Measurements from ENCODE around the gene PCYT1A. TPM values are rescaled to one million over a fixed set of nuclear protein-coding genes. Genes with fewer than 3 reads are reported as not detected.

The PCYT1A gene
- total and polyA plus RNA-seq, 8 donors: 11.8 to 127 (median 38.3) TPM

- Histone ChIP-seq H3K36me3 (no peaks in the 10 kb centered on the region), H3K27ac (peak overlapping the region; percentile 15 to 86 (median 65)), H3K27me3 (no peaks in the 10 kb centered on the region), H3K9me3 (no peaks in the 10 kb centered on the region), H3K4me3 (no peak overlapping the region), H3K4me1 (peaks cover 27 to 52% (median 32%) of the 10 kb centered on the region in 4 donors)
- WGBS, 5 donors: 26 to 61% (median 39%) methylated on average over 7 to 13 of the region's 13 CpGs
- DNase-seq: peak; percentile 71 to 90
- TF ChIP-seq POLR2AphosphoS5 (IDR thresholded peaks at IDR 0.05): peak in 2 of 3 donors; percentile 23 to 49
- TF ChIP-seq POLR2A (IDR thresholded peaks at IDR 0.05): no peak
- intact Hi-C loops (cut with DNase I; ENCODE audit: low total_unique reads): no loop called here
Measured at GRCh38 chr3:196193736-196194541, 93.6 kb downstream of the PCYT1A start.

GRCh38 chr3:196193133-196193735, 94.3 kb downstream of the PCYT1A start:
- intact Hi-C loops (cut with DNase I; ENCODE audit: low total_unique reads): no loop called here
- Histone ChIP-seq H3K9me3 (no peaks in the 10 kb centered on the region), H3K36me3 (no peaks in the 10 kb centered on the region), H3K4me1 (peaks cover 27 to 52% (median 32%) of the 10 kb centered on the region in 4 donors), H3K4me3 (no peak overlapping the region), H3K27me3 (no peaks in the 10 kb centered on the region), H3K27ac (peak overlapping the region; percentile 15 to 86 (median 65))
- no peak for DNase-seq
- TF ChIP-seq POLR2A (IDR thresholded peaks at IDR 0.05): no peak
- TF ChIP-seq CTCF (IDR thresholded peaks at IDR 0.05): no peak
- TF ChIP-seq EP300 (IDR thresholded peaks at IDR 0.05): no peak
- 55 to 65% (median 59%) methylated on average over 15 of the region's 15 CpGs for WGBS, 5 donors

- intact Hi-C loops (cut with DNase I; ENCODE audit: low total_unique reads): no loop called here
- Histone ChIP-seq H3K36me3 (no peaks in the 10 kb centered on the region), H3K27me3 (no peaks in the 10 kb centered on the region), H3K4me1 (peaks cover 27 to 52% (median 32%) of the 10 kb centered on the region in 4 donors), H3K4me3 (no peak overlapping the region), H3K27ac (peak overlapping the region; percentile 33 to 86 (median 65)), H3K9me3 (no peaks in the 10 kb centered on the region)
- peak in 1 of 3 donors; percentile 8 for TF ChIP-seq POLR2AphosphoS5 (IDR thresholded peaks at IDR 0.05)
- TF ChIP-seq CTCF (IDR thresholded peaks at IDR 0.05): no peak
- 30 to 48% (median 37%) methylated on average over 14 of the region's 14 CpGs for WGBS, 5 donors
- DNase-seq: peak; percentile 39 to 72
Measured at GRCh38 chr3:196192524-196193051, 94.9 kb downstream of the PCYT1A start.

GRCh38 chr3:196192036-196192523, 95.4 kb downstream of the PCYT1A start:
- no peaks in the 10 kb centered on the region for H3K9me3 ChIP-seq
- intact Hi-C loops (cut with DNase I; ENCODE audit: low total_unique reads): no loop called here
- peak overlapping the region; percentile 33 to 86 (median 65) for H3K27ac ChIP-seq

More at GRCh38 chr3:196192036-196192523, 95.4 kb downstream of the PCYT1A start:
- TF ChIP-seq EP300 (IDR thresholded peaks at IDR 0.05): no peak
- TF ChIP-seq CTCF (IDR thresholded peaks at IDR 0.05): no peak
- TF ChIP-seq POLR2AphosphoS5 (IDR thresholded peaks at IDR 0.05): no peak
- TF ChIP-seq POLR2A (IDR thresholded peaks at IDR 0.05): no peak
- H3K27me3 ChIP-seq: no peaks in the 10 kb centered on the region
- H3K36me3 ChIP-seq: no peaks in the 10 kb centered on the region
- WGBS, 5 donors: 75 to 84% (median 76%) methylated on average over 8 to 11 of the region's 11 CpGs
- peak in 1 of 2 donors; percentile 51 for DNase-seq
- H3K4me3 ChIP-seq: no peak overlapping the region
- peaks cover 28 to 52% (median 32%) of the 10 kb centered on the region in 4 donors for H3K4me1 ChIP-seq
